ENCODE measurements around the gene NDFIP1.
A peak's percentile ranks its signal among the peaks of the same experiment; 100 is the strongest.

Gene NDFIP1

GRCh38 chr5:142192286-142193113 lies 83.9 kb downstream of the NDFIP1 start:
- DNase-seq = peak; percentile 79

- no peak for DNase-seq
Measured at GRCh38 chr5:142193114-142193428, 84.5 kb downstream of the NDFIP1 start.

DNA sequence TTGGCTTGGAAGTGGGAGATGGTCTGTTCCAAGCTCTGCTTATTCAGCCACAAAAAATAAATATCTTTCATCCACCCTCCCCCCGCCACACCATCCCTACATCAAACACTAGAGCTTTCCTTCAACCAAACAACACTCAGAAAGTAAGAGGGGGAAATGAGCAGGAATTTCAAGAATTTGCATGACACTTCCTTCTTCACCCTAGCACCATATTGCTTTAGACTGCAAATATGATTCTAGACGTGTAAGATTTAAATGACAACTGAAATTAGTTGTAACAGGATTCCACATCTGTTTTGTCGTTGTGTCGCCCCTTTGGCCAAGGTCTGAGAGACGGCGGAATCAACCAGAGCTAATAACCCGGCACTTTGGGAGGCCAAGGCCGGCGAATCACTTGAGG lies 88.5 kb downstream of the NDFIP1 start:
- no peak for DNase-seq

- no peak for DNase-seq
Measured at GRCh38 chr5:142197781-142198180, 89.2 kb downstream of the NDFIP1 start.

DNA sequence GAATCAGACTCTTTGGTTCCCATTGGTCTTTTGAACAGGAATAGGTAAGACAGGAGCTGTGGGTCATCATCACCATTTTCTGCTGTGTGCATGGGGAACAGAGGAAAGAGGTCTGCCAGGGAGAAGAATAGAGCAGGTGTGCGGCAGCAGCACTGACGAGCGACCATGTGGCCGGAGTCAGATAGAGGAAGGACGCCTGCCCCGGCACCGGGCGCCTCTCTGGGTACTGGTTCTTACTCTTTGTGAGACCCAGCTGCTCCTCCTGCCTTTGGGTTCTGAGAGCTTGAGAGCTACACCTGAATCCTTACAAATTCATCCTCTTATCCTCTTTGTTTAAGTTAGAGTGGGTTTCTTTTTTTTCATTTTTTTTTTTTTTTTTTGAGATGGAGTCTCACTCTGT lies 90.8 kb downstream of the NDFIP1 start:
- DNase-seq = no peak

GRCh38 chr5:142200387-142200786 lies 91.8 kb downstream of the NDFIP1 start:
- DNase-seq = no peak

- DNase-seq = no peak
Measured at GRCh38 chr5:142201471-142201887, 92.9 kb downstream of the NDFIP1 start.

- no peak for DNase-seq
Measured at GRCh38 chr5:142202282-142202681, 93.7 kb downstream of the NDFIP1 start.
